ENCODE measurements around the gene CHN1. TPM values are rescaled to one million over a fixed set of nuclear protein-coding genes. Genes with fewer than 3 reads are reported as not detected.

CHN1 gene
- total RNA-seq, 1 donor from 2014 or later = 1.8 TPM

- ATAC-seq = no peak
Measured at GRCh38 chr2:174763780-174764179, 241.4 kb downstream of the CHN1 start.

- ATAC-seq = no peak
Measured at GRCh38 chr2:174762464-174762863, 242.7 kb downstream of the CHN1 start.

DNA sequence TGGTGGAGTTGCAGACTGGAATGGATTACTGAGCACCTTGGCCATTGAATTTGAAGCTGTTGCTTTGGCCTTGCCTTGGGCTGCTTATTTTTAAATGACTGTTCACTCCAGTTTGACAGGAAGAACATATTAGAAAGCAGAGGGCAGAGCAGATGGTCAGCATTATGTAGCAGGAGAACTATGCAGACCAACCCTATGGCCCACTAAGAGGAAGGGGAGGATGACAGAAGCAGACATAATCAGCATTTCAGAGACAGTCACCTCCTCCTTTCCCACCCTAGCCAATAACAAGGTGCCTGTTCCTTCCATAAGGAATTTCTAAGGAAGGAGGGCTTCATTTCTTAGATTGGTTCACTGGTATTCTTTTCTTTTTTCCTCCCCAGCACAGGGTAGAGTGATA is 243.3 kb downstream of the CHN1 start:
- ATAC-seq = no peak

GRCh38 chr2:174760845-174761473 is 244.2 kb downstream of the CHN1 start:
- ATAC-seq = no peak

GRCh38 chr2:174759381-174760065 is 245.7 kb downstream of the CHN1 start:
- no peak for ATAC-seq

DNA sequence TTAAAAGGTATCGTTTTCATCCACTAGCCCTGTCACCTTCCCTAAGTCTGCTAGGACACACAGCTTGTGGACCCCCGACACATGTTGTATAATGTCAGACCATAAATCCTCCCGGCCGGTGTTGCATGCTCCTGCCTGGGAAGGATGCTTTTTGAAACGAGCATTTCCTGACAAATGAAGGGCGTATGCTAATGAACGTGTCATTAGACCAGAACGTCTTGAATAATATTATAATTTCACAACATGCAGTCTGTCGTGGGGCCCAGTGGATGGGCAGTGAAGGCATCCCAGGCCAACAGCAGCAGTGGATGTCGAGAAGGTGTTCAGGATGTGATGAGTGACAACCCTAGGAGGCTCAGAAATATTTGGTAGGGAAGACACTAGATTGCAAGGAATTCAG is 248.4 kb downstream of the CHN1 start:
- ATAC-seq = no peak

- peak; percentile 13 for ATAC-seq
Measured at GRCh38 chr2:174753038-174753633, 252.0 kb downstream of the CHN1 start.

DNA sequence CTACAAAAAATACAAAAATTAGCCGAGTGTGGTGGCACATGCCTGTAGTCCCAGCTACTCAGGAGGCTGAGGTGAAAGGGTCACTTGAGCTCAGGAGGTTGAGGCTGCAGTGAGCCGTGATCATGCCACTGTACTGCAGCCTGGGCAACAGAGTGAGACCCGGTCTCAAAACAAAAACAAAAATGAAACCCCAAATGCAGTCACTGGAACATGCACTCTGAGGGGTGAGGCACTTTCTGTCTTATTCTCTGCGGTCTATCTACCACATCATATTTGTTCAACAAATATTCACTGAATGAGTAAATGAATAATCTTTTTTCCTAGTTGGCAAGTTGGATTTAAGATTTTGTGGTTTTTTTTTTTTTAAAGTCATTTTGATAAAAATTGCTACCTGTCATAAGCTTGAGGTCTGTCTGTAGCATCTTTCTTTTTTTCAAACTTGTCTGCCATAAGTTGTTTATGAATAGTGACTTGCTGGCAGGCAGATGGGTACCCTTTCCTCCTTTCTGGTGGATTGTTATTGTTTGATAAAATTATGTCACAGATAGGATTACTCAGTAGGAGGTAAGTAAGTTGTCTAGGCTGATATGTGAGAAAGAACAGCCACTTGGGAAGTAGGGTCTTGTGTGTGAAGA is 252.7 kb downstream of the CHN1 start:
- no peak for ATAC-seq

DNA sequence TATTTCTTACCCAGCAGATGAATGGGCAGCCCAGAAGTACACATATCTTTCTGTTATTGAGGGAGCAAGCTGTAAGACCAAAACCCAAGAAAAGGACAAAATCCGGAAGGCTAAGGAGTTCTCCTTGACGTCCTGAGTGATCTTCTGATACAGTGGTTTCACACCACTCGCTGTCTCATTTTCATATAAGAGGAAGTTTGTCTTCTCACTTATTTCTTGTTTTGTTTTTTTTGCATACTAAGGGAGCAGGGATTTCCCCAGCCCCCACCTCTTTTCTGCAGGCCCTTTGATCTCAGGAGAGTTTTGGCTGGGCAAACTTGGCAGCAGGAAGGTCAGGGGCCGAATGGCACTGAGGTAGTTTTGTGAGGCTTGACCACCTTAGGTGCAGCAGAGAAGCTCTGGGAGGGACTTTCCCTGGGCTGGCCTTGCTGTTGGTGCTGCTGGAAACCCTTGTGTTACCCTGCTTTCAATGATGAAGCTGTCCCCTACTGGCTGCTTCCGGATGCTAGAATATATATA is 254.2 kb downstream of the CHN1 start:
- no peak for ATAC-seq

- ATAC-seq = no peak
Measured at GRCh38 chr2:174749793-174750192, 255.4 kb downstream of the CHN1 start.

- ATAC-seq = peak; percentile 81
Measured at GRCh38 chr2:174748948-174749347, 256.2 kb downstream of the CHN1 start.

Other genes with a start within 250 kb of the CHN1 start
- gene CHRNA1, start 240.9 kb downstream of the CHN1 start, total RNA-seq = not detected
- gene ATF2, start 162.8 kb upstream of the CHN1 start, total RNA-seq = 18.2 TPM
- gene ATP5MC3, start 176.3 kb upstream of the CHN1 start, total RNA-seq = 282 TPM